GM19372 (cell line): ENCODE data around the gene TOB2.
"Not testable (repeated sequence)": the region's sequence is repeated elsewhere in the genome, so short reads cannot be mapped to it uniquely, and the experiment has no call there.

Experiments used
- ATAC-seq: cut with Tn5 transposase; IDR thresholded peaks from one replicate; pipeline ENCODE4 v1.9.1; 2021; ENCODE audit warnings: mild to moderate bottlenecking, low read depth, moderate library complexity; ENCODE audit not compliant: unreplicated experiment

The TOB2 gene

DNA sequence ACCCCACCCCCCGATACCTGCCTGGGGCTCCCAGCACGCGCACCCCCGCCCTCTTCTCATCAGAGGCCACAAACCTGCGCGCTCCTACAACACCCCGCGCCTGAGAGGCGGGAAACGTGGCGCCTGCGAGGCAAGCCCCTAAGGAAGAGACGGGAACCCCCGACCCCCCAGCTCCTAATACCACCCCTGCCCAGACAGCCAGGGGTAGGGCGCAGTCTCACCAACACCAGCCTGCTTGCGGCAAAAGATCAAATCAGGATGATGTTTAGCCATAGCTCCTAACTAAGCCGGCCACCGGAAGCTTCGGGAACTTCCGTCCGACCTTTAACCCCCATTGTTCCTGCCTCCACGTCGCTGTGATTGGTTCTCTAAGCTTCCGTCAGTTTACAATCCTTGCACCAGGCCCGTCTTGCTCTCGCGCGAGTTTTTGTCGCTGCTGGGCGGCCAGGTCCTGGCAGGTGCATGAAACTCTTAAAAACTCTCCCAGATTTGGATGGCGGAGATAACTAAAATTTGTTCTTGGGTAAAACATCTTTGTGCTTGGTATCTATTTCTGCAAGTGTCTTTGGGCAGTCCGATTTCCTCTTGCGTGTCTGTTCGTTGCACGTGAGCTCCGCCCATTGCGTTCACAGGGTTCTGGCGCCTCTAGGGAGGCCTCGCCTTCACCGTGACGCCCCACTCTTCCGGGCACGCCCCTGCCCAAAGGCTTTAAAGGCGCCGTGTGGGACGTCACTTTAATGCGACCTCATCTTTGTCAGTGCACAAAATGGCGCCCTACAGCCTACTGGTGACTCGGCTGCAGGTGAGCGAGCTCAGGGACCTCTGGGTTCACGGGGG is 22.0 kb upstream of the TOB2 start, which contains the start of the genes ACO2 and PHF5A:
Gene ACO2 (plus strand): TSS at position 737 of the 837 bp plus-strand sequence. CDS start 30 bp downstream, at position 767.
Gene PHF5A (minus strand): TSS at position 312 of the 837 bp plus-strand sequence. CDS start 39 bp downstream, at position 273.
- peak; percentile 93 for ATAC-seq

DNA sequence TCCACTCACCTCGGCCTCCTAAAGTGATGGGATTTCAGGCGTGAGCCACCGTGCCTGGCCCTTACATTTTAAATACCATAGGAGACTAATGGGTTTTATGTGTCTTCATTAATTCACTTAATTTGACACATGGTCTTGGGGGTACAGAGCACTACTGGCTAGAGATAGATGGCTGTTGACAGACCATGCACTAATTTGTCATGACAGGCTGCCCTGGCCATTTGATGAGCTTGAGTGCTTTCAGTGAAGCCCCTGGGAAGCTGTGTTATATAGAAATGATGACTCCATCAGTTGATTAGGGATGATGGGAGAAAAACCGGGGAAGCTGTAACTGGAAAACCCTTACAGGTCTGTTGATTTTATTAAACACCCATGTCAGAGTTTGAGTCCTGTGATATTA is 15.3 kb upstream of the TOB2 start:
- no peak for ATAC-seq

DNA sequence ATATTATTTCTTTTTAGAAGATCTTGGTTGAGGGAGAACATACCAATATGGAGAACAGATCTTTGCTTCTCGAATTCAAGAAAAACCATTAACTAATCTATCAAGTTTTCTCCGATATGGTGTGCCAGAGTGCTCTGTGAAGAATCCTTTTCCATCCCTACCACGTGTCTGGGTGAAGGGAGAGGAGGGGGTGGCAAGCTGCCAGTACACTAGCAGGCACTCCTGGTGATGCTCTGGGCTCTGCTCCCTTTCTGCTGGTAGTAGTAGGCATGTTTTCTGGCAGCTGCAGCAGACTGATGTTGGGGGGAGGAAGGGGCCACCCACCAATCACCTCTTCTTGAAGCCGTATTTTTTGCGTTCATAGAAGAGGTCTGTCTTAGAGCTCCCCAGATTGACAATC is 13.5 kb upstream of the TOB2 start:
- not testable (repeated sequence) for ATAC-seq

DNA sequence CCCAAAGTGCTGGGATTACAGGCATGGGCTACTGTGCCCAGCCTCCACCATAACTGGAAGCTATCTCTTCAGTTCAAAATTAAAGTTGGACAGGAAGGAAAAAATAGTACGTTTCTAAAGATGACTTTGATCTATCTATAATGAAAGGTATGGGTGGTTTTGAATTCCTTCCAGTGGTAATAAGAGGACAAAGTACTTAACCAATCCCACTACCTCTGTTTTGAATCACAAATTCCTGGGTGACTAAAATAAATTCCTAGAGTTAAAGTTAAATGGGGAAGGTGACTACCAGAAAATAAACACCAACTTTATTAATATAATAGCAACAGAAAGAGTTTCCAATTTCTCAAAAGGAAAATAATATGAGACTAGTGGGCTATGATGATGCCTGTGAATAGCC is 12.8 kb upstream of the TOB2 start:
- ATAC-seq = no peak

DNA sequence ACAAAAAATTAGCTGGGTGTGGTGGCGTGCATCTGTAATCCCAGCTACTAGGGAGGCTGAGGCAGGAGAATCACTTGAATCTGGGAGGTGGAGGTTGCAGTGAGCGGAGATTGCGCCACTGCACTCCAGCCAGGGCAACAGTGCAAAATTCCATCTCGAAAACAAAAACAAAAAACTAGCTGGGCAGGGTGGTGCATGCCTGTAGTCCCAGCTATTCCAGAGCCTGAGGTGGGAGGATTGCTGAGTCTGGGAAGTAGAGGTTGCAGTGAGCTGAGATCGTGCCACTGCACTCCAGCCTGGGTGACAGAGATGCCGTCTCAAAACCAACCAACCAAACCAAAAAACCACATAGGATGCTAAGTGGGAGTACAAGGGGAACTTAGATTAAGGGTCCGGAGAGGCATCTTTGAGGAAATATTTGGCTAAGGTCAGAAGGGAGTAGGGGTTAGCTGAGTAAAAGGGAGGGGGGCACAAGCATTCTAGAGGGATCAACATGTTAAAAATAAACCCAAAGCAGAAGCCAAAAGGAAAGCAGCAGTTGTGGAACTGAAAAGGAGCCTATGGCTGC is 11.6 kb upstream of the TOB2 start:
- ATAC-seq = no peak

DNA sequence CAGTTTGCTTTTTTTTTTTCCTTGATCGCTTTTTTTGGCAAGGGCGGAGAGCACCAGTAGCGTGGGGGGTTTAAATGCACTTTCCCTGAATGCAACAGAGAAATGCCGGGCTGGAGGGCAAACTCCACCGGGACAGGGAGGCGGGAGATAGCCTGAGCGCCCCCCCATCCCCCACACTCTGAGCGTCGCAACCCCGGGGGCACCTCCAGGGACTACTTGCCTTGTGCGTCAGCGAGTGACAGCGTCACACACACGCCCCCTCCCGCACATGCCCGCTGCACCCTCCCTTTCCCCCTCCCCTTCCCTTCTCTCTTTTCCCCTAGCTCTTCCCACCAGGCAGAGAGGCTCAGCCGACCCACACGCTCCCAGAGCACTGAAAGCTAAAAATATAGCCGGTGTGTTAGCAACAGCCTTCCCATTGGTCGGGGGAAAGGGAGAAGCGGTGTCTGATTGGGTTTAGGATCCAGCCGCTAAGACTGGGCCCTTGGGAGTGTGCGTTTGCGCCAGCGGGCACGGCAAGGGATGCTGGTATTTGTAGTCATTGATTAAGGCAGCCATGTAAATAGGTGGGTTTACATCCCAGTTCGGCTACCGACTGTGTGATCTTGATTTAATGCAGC is 1.7 kb upstream of the TOB2 start:
- ATAC-seq = peak; percentile 49

DNA sequence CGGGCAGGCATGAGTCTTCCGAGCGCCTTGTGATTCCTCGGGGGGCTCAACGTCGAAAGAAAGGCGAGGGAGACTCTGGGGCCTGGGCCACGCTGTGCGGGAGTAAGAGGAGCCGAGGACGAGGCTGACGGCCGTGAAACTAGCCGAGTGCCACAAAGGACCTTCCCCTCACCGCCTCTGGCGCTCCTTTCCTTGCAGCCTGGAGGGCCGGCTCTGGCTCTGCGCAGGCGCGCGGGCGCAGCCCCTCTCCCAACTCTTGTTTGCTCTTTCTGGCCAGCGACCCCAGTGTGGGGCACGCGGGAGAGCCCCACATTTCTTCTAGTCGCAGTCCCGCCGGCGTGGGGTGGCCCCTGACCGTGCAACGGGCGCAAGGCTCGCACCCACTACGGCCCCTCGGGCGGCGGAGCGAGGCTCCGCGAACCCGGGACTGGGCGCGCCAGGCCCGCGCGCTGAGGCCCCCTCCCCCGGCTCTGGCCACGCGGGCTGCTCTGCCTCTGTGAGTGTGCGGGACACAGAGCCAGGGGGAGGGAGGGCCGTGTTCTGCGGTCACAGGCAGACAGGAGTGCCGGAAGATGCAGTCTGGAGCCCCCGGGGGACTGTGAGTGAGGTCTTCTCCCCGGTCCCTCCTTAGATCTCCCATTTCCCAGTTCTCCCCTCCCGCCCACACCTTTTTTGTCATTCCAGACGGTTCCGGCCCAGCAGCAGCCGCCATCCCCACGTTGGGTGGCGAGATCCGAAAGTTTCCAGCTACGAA is 1.0 kb upstream of the TOB2 start:
- no peak for ATAC-seq

DNA sequence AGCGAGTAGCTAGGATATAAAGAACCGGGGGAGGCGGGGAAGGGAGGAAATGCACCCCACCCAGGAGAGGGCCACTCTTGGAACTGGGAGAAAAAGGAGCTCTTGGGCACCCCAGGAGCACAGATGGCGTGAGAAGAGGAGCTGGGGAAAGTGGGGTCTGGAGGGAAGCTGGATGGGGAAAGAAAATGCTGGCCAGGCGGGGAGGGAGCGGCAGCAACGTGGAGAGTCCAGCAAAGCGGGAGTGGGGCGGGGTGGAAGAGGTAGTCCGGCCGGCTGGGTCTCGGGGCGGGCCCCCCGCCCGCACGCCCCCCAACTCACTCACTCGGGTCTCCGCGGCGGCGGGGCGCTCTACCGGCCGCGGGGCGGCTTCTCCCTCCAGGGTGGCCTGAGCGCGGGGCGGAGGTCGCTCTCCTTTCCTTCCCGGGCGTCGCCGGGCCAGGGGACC is 522 bp downstream of the TOB2 start:
- ATAC-seq = no peak

DNA sequence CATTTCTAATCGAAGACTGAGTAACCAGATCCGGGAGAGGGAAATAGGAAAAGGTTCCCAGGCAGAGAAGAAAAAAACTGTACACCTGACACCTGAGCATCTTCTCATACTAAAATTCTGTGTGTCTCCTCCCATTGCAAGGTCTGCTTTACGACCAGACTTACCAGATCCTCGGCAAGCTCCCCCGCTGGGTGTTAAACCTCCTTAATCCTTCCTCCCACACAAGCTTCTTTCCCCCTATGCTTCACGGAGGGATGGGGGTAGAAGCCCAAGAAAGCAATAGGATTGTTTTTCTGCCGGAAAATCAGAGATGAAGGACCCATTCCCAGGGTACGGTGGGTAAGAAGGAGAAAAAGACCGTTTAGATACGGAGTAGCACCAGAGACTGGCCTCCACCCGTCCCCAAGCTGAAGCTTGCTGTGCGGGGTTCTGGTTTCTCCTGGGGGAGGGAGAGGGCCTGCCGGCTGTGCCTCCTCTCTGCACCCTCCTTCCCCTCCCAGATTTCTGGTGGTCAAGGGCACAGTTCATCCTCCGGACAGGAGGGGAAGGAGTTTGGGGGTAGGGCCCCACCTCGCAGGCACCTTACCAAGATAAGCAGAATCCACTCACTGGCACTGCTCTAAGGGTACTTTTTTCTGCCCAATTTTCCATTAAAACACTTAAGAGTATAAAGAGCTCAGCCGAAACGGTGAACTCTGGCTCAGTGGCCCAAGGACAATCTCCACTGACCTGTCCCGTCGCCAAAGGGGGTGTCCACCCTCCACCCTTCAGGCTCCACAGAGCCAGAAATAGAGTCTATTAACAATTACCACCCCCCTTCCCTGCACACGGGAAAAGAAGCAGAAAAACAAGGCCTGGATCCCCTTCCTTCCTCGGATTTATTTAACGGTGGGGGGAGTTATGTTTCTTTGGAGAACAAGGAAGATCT is 1.2 kb downstream of the TOB2 start:
- ATAC-seq = no peak

DNA sequence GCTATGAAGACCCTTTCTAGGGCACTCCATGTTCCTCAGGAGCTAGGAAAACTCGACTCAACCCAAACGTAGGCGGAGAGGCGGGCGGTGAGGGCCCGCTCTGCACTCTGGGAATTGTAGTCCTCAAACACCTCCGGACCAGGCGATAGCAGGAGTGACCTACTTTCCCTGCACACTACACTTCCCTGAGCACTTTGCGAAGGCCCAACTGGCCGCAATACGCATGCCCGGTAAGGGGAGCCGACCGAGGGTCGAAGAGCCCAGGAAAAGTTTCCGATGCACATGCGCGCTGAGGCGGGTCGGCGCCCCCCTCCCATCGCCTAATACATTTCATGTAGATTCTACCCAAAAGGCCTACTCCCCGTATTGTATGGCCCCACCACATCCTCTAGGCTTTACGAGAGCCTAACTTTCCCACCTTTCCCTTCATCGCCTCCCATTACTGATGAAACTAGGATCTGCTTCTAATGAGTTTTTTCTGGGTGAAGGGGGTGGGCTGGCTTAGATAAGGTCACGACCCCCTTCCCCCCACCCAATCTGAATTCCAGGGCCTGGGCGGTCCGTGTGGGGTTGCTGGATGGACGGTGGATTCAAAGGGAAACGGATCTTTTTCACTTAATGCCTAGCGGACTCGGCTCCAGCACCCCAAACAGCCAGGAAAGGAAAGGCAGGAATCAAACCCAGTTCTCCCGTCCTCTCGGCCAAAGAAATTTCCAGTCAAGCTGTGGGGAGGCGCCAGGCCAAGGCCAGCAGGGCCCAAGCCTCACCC is 2.1 kb downstream of the TOB2 start:
- peak; percentile 43 for ATAC-seq

DNA sequence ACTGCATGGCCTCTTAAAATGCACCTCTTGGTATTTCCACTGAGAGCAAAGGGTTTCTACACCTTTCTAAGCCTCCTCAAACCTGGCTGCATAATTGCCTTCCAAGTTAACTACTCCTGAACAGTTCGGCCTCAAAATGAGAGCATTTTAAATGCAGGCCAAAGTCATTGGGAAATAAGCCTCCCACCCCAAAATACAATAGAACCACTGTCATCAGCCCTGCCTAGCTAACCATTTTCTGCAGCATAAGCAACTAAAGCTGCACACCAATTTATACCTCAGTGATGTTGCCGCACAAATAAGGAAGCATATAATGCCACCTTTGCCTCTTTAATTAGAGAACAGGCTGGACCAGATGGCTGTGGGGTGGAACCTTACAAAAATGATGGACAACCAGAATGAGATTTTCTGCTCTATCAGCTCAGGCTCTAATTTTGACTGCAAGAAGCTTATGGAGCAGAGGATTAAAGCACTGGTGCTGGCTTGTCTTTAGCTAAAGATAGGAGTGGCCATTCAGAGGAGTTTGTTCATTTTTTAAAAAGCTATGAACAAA is 4.3 kb downstream of the TOB2 start:
- no peak for ATAC-seq

DNA sequence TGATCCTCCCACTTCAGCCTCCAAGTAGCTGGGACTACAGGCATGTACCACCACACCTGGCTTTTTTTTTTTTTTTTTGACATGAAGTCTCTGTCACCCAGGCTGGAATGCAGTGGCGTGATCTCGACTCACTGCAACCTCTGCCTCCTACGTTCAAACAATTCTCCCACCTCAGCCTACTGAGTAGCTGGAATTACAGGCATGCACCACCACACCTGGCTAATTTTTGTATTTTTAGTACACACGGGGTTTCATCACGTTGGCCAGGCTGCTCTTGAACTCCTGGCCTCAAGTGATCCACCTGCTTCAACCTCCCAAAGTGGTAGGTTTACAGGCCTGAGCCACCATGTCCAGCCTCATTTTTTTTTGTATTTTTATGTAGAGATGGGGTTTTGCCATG is 6.1 kb downstream of the TOB2 start:
- not testable (repeated sequence) for ATAC-seq

DNA sequence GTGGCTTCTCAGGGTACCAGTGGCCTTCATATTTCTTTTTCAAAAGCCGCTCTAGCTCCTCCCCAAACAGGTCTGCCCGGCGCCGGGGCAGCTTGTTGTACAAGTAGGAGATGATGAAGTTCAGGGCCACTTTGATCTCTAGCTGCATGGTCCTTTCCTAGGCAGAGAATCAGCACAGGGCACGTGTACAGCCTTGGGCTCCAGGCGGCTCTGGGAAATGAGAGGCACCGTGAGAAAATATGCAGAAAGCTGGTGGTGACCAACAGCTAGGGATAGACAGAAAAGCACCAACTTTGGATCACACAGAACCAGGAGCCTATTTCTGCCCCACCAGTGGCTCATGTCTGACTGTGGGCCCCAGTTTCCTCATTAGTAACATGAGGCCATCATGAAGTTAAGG is 9.4 kb downstream of the TOB2 start:
- no peak for ATAC-seq

DNA sequence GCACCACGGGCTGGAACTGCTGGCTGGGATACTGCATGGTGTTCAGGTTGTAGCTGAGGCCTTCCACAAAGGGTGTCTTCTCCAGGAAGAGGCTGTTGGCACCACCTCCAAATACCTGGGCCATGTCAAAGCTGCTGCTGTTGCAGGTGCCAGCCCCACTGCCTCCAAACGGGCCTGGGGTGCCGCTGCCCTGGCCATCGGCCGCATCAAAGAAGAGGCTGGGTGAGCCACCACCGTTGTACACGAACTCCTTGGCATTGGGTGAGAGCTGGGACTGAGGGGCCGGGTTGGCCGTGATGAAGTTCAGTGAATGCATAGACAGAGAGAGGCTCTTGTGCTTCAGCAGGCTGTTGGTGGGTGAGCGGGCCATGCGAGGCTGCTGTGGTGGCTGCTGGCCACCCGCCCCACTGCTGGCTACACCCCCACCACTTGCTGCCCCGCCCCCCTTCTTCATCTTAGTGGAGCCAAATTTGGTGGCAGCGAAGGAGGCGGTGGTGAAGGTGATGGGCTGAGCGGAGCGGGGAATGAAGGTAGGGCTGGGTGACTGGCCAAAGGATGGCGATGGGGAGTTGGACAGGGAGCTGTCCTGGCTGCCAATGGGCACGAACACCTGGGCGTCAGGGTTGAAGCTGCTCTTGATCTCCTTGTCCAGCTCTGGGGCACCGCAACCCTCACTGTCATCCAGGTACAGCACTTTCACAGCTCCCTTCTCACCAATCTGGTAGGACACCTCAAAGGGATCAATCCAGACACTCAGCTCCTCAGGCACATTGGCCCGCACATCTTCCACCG is 10.1 kb downstream of the TOB2 start:
- no peak for ATAC-seq

DNA sequence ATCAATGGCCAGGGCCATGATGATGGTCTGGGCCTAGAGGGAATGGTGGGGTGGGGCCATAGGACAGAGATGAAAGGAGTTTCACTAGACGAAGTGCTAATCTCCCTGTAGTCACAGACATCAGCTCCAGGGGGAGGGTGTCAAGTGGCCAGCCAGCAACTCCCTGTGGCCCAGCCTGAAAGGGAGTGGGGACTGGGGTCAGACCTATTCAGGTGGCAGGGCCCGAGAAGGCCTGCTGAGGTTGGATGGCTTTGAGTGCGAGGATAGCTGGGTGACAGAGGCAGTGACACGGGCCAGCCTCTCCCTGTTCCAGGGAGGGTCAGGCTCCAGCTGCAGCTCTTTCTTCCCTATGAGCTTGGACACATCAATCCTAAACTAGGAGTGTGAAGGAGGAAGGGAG is 11.0 kb downstream of the TOB2 start:
- ATAC-seq = no peak

DNA sequence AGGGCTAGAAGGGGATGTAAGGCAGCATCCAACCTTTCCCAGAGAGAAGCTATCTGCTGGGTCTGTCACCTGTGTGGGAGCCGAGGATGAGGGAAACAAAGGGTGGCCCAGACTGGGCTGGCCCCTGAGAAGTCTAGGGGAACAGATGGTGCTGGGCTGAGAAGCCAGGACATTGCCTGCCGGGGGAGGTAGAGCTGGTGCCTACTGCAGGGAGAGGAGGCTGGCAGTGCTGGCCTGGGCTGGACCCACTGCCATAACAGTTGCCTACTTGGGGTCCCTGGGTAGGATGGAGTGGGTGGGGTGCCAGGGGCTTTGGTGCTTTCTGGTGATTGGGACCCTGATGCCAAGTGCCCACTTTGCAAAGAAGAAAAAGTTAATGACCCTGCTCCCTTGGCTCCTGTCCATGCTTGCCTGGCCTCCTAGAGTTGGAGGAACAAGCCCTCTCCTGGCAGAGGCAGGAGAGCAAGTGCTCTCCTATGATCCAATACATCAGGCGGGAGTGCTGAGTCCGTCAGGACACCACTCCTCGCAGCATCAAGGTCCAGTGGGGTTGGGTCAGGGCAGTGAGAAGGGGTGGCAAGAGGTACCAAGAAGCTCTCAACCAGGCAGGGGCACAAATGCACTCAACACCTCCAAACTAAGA is 12.1 kb downstream of the TOB2 start:
- ATAC-seq = not testable (repeated sequence)

DNA sequence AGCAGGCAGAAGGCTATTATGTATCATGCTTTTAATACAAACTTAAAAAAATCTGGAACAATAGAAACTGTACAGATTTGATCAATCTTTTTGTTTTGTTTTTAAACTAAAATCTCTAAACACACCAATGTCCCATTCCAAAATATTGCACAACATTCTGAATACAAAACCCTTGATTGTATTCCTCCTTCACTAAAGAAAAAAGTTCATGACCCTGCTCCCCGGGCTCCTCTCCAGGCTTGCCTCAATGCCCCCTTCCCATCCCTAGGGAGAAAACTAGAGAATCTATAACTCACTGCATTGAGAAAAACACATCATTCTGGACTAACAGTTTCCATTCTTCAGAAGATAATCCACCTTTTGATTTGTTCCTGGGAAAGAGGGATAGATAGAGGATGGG is 13.1 kb downstream of the TOB2 start:
- not testable (repeated sequence) for ATAC-seq
